ENCODE measurements around the gene CEACAM16. TPM values are rescaled to one million over a fixed set of nuclear protein-coding genes. Genes with fewer than 3 reads are reported as not detected.

Gene CEACAM16
- total RNA-seq, 6 experiments from 2014 or later: not detected

GRCh38 chr19:44754750-44755080, 55.8 kb downstream of the CEACAM16 start:
- DNase-seq (no peak), ATAC-seq (no peak)
- Histone ChIP-seq H3K36me3 (peaks cover 0 to 48% (median 22%) of the 10 kb centered on the region in 4 donors), H3K9me3 (no peaks in the 10 kb centered on the region), H3K4me3 (peak overlapping the region in 2 of 3 donors; percentile 55 to 72), H3K27me3 (no peaks in the 10 kb centered on the region), H3K4me1 (peaks cover 0 to 55% (median 17%) of the 10 kb centered on the region in 4 donors), H3K27ac (peak overlapping the region; percentile 81 to 98 (median 92))
- intact Hi-C loops (cut with DNase I): loop anchor here in 1 of 2 donors (10.0 kb wide), 1 partner anchor 70 kb away; no protein-coding TSS in a partner anchor
- WGBS (ENCODE audit: insufficient coverage, low coverage, low lambda C conversion rate, missing lambda C conversion rate): 15% methylated on average over 10 of the region's 11 CpGs
- no peak for TF ChIP-seq CTCF (IDR thresholded peaks at IDR 0.05)
- TF ChIP-seq POLR2A (IDR thresholded peaks at IDR 0.05): no peak

- ATAC-seq: peak in 1 of 4 donors; percentile 8
- DNase-seq: no peak
- Histone ChIP-seq H3K36me3 (peaks cover 0 to 53% (median 25%) of the 10 kb centered on the region in 4 donors), H3K27me3 (no peaks in the 10 kb centered on the region), H3K27ac (peak overlapping the region; percentile 81 to 98 (median 92)), H3K9me3 (no peaks in the 10 kb centered on the region), H3K4me1 (peaks cover 0 to 50% (median 17%) of the 10 kb centered on the region in 4 donors), H3K4me3 (peak overlapping the region in 2 of 3 donors; percentile 55 to 72)
- no peak for TF ChIP-seq CTCF (IDR thresholded peaks at IDR 0.05)
- no peak for TF ChIP-seq POLR2A (IDR thresholded peaks at IDR 0.05)
- intact Hi-C loops (cut with DNase I): loop anchor here in 1 of 2 donors (10.0 kb wide), 1 partner anchor 70 kb away; no protein-coding TSS in a partner anchor
- 40% methylated on average over 3 of the region's 4 CpGs for WGBS (ENCODE audit: insufficient coverage, low coverage, low lambda C conversion rate, missing lambda C conversion rate)
Observed at GRCh38 chr19:44755219-44755618, 56.3 kb downstream of the CEACAM16 start.

GRCh38 chr19:44756089-44756562, 57.2 kb downstream of the CEACAM16 start:
- peak in 2 of 4 donors; percentile 0 for ATAC-seq
- Histone ChIP-seq H3K4me3 (no peak overlapping the region), H3K4me1 (peaks cover 0 to 41% (median 17%) of the 10 kb centered on the region in 4 donors), H3K9me3 (no peaks in the 10 kb centered on the region), H3K27ac (peak overlapping the region in 1 of 3 donors; percentile 98), H3K27me3 (no peaks in the 10 kb centered on the region), H3K36me3 (peaks cover 0 to 60% (median 26%) of the 10 kb centered on the region in 4 donors)
- WGBS (ENCODE audit: insufficient coverage, low coverage, low lambda C conversion rate, missing lambda C conversion rate): 33% methylated on average over 1 of the region's 7 CpGs
- intact Hi-C loops (cut with DNase I): loop anchor here in 1 of 2 donors (10.0 kb wide), 1 partner anchor 71 kb away; no protein-coding TSS in a partner anchor
- TF ChIP-seq POLR2A (IDR thresholded peaks at IDR 0.05) (peak; percentile 5), CTCF (IDR thresholded peaks at IDR 0.05) (no peak)
- DNase-seq: peak in 1 of 3 donors; percentile 66

- Histone ChIP-seq H3K27ac (peak overlapping the region in 2 of 3 donors; percentile 38 to 51), H3K36me3 (peaks cover 0 to 51% (median 23%) of the 10 kb centered on the region in 4 donors), H3K27me3 (no peaks in the 10 kb centered on the region), H3K4me1 (peaks cover 0 to 32% (median 13%) of the 10 kb centered on the region in 4 donors), H3K9me3 (no peaks in the 10 kb centered on the region), H3K4me3 (peak overlapping the region in 1 of 3 donors; percentile 16)
- TF ChIP-seq CTCF (IDR thresholded peaks at IDR 0.05) (no peak), POLR2A (IDR thresholded peaks at IDR 0.05) (no peak)
- 52% methylated on average over 6 of the region's 53 CpGs for WGBS (ENCODE audit: insufficient coverage, low coverage, low lambda C conversion rate, missing lambda C conversion rate)
- intact Hi-C loops (cut with DNase I): loop anchor here in 1 of 2 donors (10.0 kb wide), 1 partner anchor 72 kb away; no protein-coding TSS in a partner anchor
- ATAC-seq (no peak), DNase-seq (no peak)
Observed at GRCh38 chr19:44757057-44757734, 58.2 kb downstream of the CEACAM16 start.
